SU-DHL-6 (cell line): ENCODE data around the gene HAVCR1.

Experiments
- EZH2phosphoT487 ChIP-seq: fragments of 200-600 bp; sonication (generic), shearing (Covaris generic); conservative IDR thresholded peaks from 2 replicates; pipeline ENCODE4 v1.6.1; 2018; ENCODE audit warnings: mild to moderate bottlenecking, antibody characterized with exemption, low read length, moderate library complexity, mixed read lengths
- TF ChIP-seq, protein P1 (sequence below): fragments of 200-600 bp; sonication (generic); IDR thresholded peaks from one replicate; pipeline ENCODE4 v1.5.1; 2017; ENCODE audit warnings: antibody characterized with exemption, mild to moderate bottlenecking, low read length, moderate library complexity; ENCODE audit not compliant: insufficient read depth, poor library complexity, severe bottlenecking

DNA sequence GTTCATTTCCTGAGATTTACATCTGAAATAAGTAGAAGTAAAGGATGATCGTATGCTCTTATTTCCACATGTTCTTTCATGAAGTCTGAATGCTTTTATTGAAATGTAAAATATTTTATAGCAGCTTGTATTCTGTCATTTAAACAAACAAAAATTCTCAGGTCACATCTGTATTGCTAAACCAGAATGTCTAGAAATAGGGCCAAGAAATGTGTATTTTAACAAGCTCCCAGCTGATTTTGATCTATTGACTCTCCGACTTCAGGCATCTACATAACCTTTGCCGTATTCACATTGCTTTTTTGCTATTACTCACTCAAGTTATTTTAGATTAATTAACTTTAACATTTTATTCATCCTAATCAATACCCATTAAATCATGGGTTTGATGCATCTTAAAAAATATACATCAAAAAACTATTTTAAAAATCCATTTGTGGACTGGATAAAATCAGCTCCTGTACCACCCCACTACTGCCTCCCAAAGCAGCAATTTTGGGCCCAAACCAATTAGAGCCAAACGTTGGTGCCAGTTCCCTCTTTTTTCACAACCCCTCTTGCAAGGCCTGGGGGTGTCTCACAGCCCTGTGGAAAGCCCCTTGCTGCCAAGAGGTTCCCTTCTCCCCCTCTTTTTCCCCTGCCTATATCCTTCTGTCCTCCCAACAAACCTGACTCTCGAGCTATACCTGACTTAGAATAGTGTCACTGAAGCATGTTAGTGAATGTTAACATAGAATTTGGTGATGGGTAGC is 34.5 kb downstream of the HAVCR1 start:
- TF ChIP-seq, protein P1, sequence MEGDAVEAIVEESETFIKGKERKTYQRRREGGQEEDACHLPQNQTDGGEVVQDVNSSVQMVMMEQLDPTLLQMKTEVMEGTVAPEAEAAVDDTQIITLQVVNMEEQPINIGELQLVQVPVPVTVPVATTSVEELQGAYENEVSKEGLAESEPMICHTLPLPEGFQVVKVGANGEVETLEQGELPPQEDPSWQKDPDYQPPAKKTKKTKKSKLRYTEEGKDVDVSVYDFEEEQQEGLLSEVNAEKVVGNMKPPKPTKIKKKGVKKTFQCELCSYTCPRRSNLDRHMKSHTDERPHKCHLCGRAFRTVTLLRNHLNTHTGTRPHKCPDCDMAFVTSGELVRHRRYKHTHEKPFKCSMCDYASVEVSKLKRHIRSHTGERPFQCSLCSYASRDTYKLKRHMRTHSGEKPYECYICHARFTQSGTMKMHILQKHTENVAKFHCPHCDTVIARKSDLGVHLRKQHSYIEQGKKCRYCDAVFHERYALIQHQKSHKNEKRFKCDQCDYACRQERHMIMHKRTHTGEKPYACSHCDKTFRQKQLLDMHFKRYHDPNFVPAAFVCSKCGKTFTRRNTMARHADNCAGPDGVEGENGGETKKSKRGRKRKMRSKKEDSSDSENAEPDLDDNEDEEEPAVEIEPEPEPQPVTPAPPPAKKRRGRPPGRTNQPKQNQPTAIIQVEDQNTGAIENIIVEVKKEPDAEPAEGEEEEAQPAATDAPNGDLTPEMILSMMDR, result no peak
- no peak for TF ChIP-seq EZH2phosphoT487
